Tibial artery (tissue), 4 donors: Measurements from ENCODE around the gene P4HTM.

ENCODE experiments used
- DNase-seq, 2 donors: peaks; one replicate each; pipeline ENCODE4 v3.0.0-alpha.2; 2019
- H3K27ac ChIP-seq, 2 donors: fragments of 200-600 bp; sonication (generic) in 1 of 2; 1 replicate in 1 of 2; 2 replicates in 1 of 2; pipeline ENCODE4 v1.5.1; 2018 to 2019; ENCODE audit warnings: mild to moderate bottlenecking in 1 of 2
- H3K27me3 ChIP-seq, 2 donors: fragments of 200-600 bp; sonication (generic) in 1 of 2; one replicate each; pipeline versions ENCODE4 v1.5.1 to v1.6.0; 2016 to 2019
- H3K36me3 ChIP-seq, 3 donors: fragments of 200-600 bp; sonication (generic) in 2 of 3; one replicate each; pipeline ENCODE4 v1.5.1; 2016 to 2019; ENCODE audit warnings: mild to moderate bottlenecking in 2 of 3
- H3K4me1 ChIP-seq, 4 donors: fragments of 200-600 bp; sonication (generic) in 2 of 4; 1 replicate in 3 of 4; 2 replicates in 1 of 4; pipeline ENCODE4 v1.5.1; 2016 to 2019
- H3K4me3 ChIP-seq, 2 donors: fragments of 200-600 bp; sonication (generic) in 1 of 2; 1 replicate in 1 of 2; 2 replicates in 1 of 2; pipeline ENCODE4 v1.5.1; 2018 to 2019; ENCODE audit warnings: mild to moderate bottlenecking in 2 of 2
- H3K9me3 ChIP-seq, 3 donors: fragments of 200-600 bp; sonication (generic) in 1 of 3; one replicate each; pipeline ENCODE4 v1.5.1; 2016 to 2019
- CTCF ChIP-seq, 2 experiments: fragments of 200-600 bp in 1 of 2; fragments of 450-650 bp in 1 of 2; IDR thresholded peaks; one replicate each; pipeline ENCODE4 v1.5.1; 2017 to 2019; ENCODE audit warnings: antibody characterized with exemption in 2 of 2, mild to moderate bottlenecking in 1 of 2, moderate library complexity in 1 of 2
- intact Hi-C: fragments of 100-400 bp; cut with DNase I; formaldehyde crosslinking; loops from one replicate; pipeline ENCODE4 v1.15.0; 2023; ENCODE audit warnings: low total_unique reads

The P4HTM gene

GRCh38 chr3:49054344-49054862 is 64.4 kb downstream of the P4HTM start:
- intact Hi-C loops = no loop called here
- H3K27me3 ChIP-seq = no peaks in the 10 kb centered on the region
- no peak for TF ChIP-seq CTCF (IDR thresholded peaks at IDR 0.05)
- H3K27ac ChIP-seq = no peak overlapping the region
- no peak overlapping the region for H3K4me3 ChIP-seq
- no peaks in the 10 kb centered on the region for H3K9me3 ChIP-seq
- H3K4me1 ChIP-seq = no peaks in the 10 kb centered on the region
- no peak for DNase-seq
- H3K36me3 ChIP-seq = peaks cover 54 to 83% (median 77%) of the 10 kb centered on the region in 3 donors
